Measurements from ENCODE around the gene PRIM2.
"Not testable (repeated sequence)": the region's sequence is repeated elsewhere in the genome, so short reads cannot be mapped to it uniquely, and the experiment has no call there.

- TF ChIP-seq HDAC2 (IDR thresholded peaks at IDR 0.05); RAD21 (conservative IDR thresholded peaks at IDR 0.05 in 1 of 2, IDR thresholded peaks at IDR 0.05 in 1 of 2); POLR2A (IDR thresholded peaks at IDR 0.05; ENCODE audit: low read length); CTCF (IDR thresholded peaks at IDR 0.05); MAX (IDR thresholded peaks at IDR 0.05); MYC (IDR thresholded peaks at IDR 0.05; ENCODE audit: borderline replicate concordance, low read length); ZFP36 (IDR thresholded peaks at IDR 0.05; ENCODE audit: borderline replicate concordance, partially characterized antibody): not testable (repeated sequence)
These were observed 73.4 kb downstream of the PRIM2 start for GRCh38 chr6:57390818-57391217.

Data from A549 (cell line).